NCI-H510A treated with DMSO at 0.1 percent for 48 hours (cell line): ENCODE results near the gene NDUFS2.

ENCODE experiments used
- DNase-seq: peaks from one replicate; lab custom pipeline; 2025; lab: John Stamatoyannopoulos, UW

Gene NDUFS2

GRCh38 chr1:161196111-161196510 is 6.1 kb upstream of the NDUFS2 start:
- DNase-seq = no peak

GRCh38 chr1:161196521-161197451 is 5.4 kb upstream of the NDUFS2 start:
- DNase-seq = no peak

GRCh38 chr1:161197560-161198193 is 4.5 kb upstream of the NDUFS2 start:
- DNase-seq = no peak

- peak; percentile 25 for DNase-seq
Observed at GRCh38 chr1:161198194-161198896, 3.8 kb upstream of the NDUFS2 start.

- no peak for DNase-seq
Observed at GRCh38 chr1:161198897-161199431, 3.2 kb upstream of the NDUFS2 start, which contains the start of gene ADAMTS4. TSS of gene ADAMTS4 (minus strand) at chr1:161199054. CDS start at chr1:161198627, 427 bp downstream.

GRCh38 chr1:161199506-161200139 is 2.5 kb upstream of the NDUFS2 start:
- DNase-seq = no peak

GRCh38 chr1:161200421-161200991 is 1.7 kb upstream of the NDUFS2 start:
- DNase-seq = no peak

- no peak for DNase-seq
Observed at GRCh38 chr1:161200992-161201835, 953 bp upstream of the NDUFS2 start.

- no peak for DNase-seq
Observed at GRCh38 chr1:161206411-161207140, 4.4 kb downstream of the NDUFS2 start.

GRCh38 chr1:161207173-161207572 is 5.0 kb downstream of the NDUFS2 start:
- DNase-seq = no peak

GRCh38 chr1:161209790-161210409 is 7.7 kb downstream of the NDUFS2 start:
- DNase-seq = peak; percentile 72

GRCh38 chr1:161214369-161214768 is 12.2 kb downstream of the NDUFS2 start:
- no peak for DNase-seq

GRCh38 chr1:161215076-161215475 is 12.9 kb downstream of the NDUFS2 start, which contains the start of gene FCER1G:
TSS of gene FCER1G (plus strand) at chr1:161215295. CDS start at chr1:161215322, 27 bp downstream.
- DNase-seq = no peak

- no peak for DNase-seq
Observed at GRCh38 chr1:161216945-161217712, 15.0 kb downstream of the NDUFS2 start.

GRCh38 chr1:161217831-161218230 is 15.7 kb downstream of the NDUFS2 start:
- DNase-seq = no peak

GRCh38 chr1:161218301-161219077 is 16.3 kb downstream of the NDUFS2 start:
- DNase-seq = no peak

GRCh38 chr1:161219078-161219892 is 17.1 kb downstream of the NDUFS2 start:
- DNase-seq = no peak
